ENCODE results near the gene SH2D1B.

SH2D1B gene

GRCh38 chr1:162373541-162374260, 38.2 kb downstream of the SH2D1B start:
- TF ChIP-seq CTCF (IDR thresholded peaks at IDR 0.05; ENCODE audit: insufficient read depth, low read depth, low read length, missing control alignments) = no peak
- H3K4me3 ChIP-seq (ENCODE audit: low read depth, low read length) = no peak overlapping the region
- DNase-seq (ENCODE audit: low read depth) = no peak

- no peak for DNase-seq (ENCODE audit: low read depth)
- no peak for TF ChIP-seq CTCF (IDR thresholded peaks at IDR 0.05; ENCODE audit: insufficient read depth, low read depth, low read length, missing control alignments)
- H3K4me3 ChIP-seq (ENCODE audit: low read depth, low read length) = no peak overlapping the region
Observed at GRCh38 chr1:162373072-162373427, 38.9 kb downstream of the SH2D1B start.

- DNase-seq (ENCODE audit: low read depth) = no peak
- no peak overlapping the region for H3K4me3 ChIP-seq (ENCODE audit: low read depth, low read length)
- no peak for TF ChIP-seq CTCF (IDR thresholded peaks at IDR 0.05; ENCODE audit: insufficient read depth, low read depth, low read length, missing control alignments)
Observed at GRCh38 chr1:162372159-162373071, 39.5 kb downstream of the SH2D1B start.

- H3K4me3 ChIP-seq (ENCODE audit: low read depth, low read length) = no peak overlapping the region
- no peak for TF ChIP-seq CTCF (IDR thresholded peaks at IDR 0.05; ENCODE audit: insufficient read depth, low read depth, low read length, missing control alignments)
- DNase-seq (ENCODE audit: low read depth) = no peak
Observed at GRCh38 chr1:162371611-162372010, 40.3 kb downstream of the SH2D1B start.

- no peak for TF ChIP-seq CTCF (IDR thresholded peaks at IDR 0.05; ENCODE audit: insufficient read depth, low read depth, low read length, missing control alignments)
- no peak overlapping the region for H3K4me3 ChIP-seq (ENCODE audit: low read depth, low read length)
Observed at GRCh38 chr1:162370721-162371120, 41.2 kb downstream of the SH2D1B start.

GRCh38 chr1:162370161-162370560, 41.8 kb downstream of the SH2D1B start:
- no peak for TF ChIP-seq CTCF (IDR thresholded peaks at IDR 0.05; ENCODE audit: insufficient read depth, low read depth, low read length, missing control alignments)
- H3K4me3 ChIP-seq (ENCODE audit: low read depth, low read length) = no peak overlapping the region
- DNase-seq (ENCODE audit: low read depth) = no peak

More at GRCh38 chr1:162370721-162371120, 41.2 kb downstream of the SH2D1B start:
- no peak for DNase-seq (ENCODE audit: low read depth)
